Esophagus muscularis mucosa (tissue), 4 donors: ENCODE measurements around the gene PLEKHG4. TPM values are rescaled to one million over a fixed set of nuclear protein-coding genes. Genes with fewer than 3 reads are reported as not detected.

Experiments used
- DNase-seq: peaks from one replicate; pipeline ENCODE4 v3.0.0-alpha.2; 2017; ENCODE audit errors: extremely low spot score
- H3K27ac ChIP-seq, 4 donors: fragments of 200-600 bp; sonication (generic); replicated peaks in 1 of 4; 1 replicate in 3 of 4; 2 replicates in 1 of 4; pipeline ENCODE4 v1.5.1; 2016 to 2019; ENCODE audit warnings: mild to moderate bottlenecking in 1 of 4
- H3K27me3 ChIP-seq, 4 donors: fragments of 200-600 bp; sonication (generic); one replicate each; pipeline versions ENCODE4 v1.5.1 to v1.6.0; 2016 to 2019
- H3K36me3 ChIP-seq, 4 donors: fragments of 200-600 bp; sonication (generic); one replicate each; pipeline ENCODE4 v1.5.1; 2016 to 2019
- H3K4me1 ChIP-seq, 4 donors: fragments of 200-600 bp; sonication (generic); one replicate each; pipeline ENCODE4 v1.5.1; 2016 to 2019
- H3K4me3 ChIP-seq, 4 donors: fragments of 200-600 bp; sonication (generic); 1 replicate in 2 of 4; 2 replicates in 2 of 4; pipeline ENCODE4 v1.5.1; 2016 to 2019; ENCODE audit warnings: mild to moderate bottlenecking in 4 of 4, moderate library complexity in 1 of 4
- H3K9me3 ChIP-seq, 4 donors: fragments of 200-600 bp; sonication (generic); 1 replicate in 3 of 4; 2 replicates in 1 of 4; pipeline ENCODE4 v1.5.1; 2016 to 2019
- EP300 ChIP-seq: sonication (generic); formaldehyde crosslinking; IDR thresholded peaks from one replicate; pipeline ENCODE4 v1.6.1; 2017; ENCODE audit warnings: antibody characterized with exemption
- POLR2A ChIP-seq: fragments of 450-650 bp; IDR thresholded peaks from one replicate; pipeline ENCODE4 v1.6.1; 2017; ENCODE audit warnings: antibody characterized with exemption, moderate library complexity, mild to moderate bottlenecking, low read depth
- POLR2AphosphoS5 ChIP-seq, 2 donors: sonication (generic); formaldehyde crosslinking; IDR thresholded peaks; one replicate each; pipeline ENCODE4 v1.6.1; 2017; ENCODE audit warnings: antibody characterized with exemption in 2 of 2
- WGBS: methylation state at CpG from one replicate; pipeline ENCODE4 v1.1.5; 2018; 5-methylcytosine and 5-hydroxymethylcytosine counted together
- intact Hi-C: fragments of 100-400 bp; cut with DNase I; formaldehyde crosslinking; loops from one replicate; pipeline ENCODE4 v1.15.1; 2023
- total RNA-seq, 4 donors: library from RNA; depleted of rRNA; stranded (reverse); fragments of >200 nt; gene quantifications; one replicate each; pipeline versions ENCODE4 v1.1.0 to v1.2.1, GENCODE V29; 2016
- TF ChIP-seq, protein P1 (sequence below), 3 experiments: fragments of 200-600 bp in 2 of 3; fragments of 450-650 bp in 1 of 3; sonication (generic) in 2 of 3; IDR thresholded peaks; one replicate each; pipeline ENCODE4 v1.5.1; 2017 to 2019; ENCODE audit warnings: antibody characterized with exemption in 3 of 3, mild to moderate bottlenecking in 2 of 3, moderate library complexity in 1 of 3

Gene PLEKHG4
- total RNA-seq, 4 donors from 2014 or later = 3.0 to 8.7 (median 3.2) TPM

DNA sequence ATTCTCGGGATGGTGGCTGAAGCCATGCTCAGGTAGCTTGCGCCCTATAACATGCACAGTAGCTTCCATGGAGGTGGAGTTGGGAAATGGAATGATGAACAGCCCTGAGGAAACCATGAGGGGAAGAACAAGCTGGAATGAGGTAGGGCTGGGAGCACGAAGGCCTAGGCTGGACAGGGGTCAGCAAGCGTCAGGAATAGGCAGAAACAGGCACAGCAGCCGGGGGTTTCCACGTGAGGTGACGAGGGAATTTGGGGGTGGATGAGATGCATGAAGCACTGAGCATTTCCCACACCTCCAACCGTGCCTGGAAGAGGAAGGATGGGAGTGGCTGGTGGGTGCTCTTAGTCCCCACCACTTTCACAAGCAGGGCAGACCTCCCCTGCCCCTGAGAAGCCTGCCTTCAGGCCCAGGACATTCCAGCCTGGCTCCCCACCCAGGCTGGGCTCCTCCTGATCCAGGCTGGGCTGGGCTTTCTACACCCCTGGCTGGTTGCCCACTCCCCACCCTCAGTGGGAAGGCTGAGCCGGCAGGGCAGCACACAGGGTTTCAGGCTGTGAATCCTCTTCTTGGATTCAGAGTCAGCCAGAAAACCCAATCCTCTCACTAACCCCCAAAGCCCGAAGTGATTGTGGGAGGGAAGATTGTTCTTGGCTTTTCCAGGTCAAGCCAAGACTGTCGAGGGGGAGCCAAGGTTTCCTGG, 21.9 kb downstream of the PLEKHG4 start:
- TF ChIP-seq EP300 = no peak
- TF ChIP-seq, protein P1, sequence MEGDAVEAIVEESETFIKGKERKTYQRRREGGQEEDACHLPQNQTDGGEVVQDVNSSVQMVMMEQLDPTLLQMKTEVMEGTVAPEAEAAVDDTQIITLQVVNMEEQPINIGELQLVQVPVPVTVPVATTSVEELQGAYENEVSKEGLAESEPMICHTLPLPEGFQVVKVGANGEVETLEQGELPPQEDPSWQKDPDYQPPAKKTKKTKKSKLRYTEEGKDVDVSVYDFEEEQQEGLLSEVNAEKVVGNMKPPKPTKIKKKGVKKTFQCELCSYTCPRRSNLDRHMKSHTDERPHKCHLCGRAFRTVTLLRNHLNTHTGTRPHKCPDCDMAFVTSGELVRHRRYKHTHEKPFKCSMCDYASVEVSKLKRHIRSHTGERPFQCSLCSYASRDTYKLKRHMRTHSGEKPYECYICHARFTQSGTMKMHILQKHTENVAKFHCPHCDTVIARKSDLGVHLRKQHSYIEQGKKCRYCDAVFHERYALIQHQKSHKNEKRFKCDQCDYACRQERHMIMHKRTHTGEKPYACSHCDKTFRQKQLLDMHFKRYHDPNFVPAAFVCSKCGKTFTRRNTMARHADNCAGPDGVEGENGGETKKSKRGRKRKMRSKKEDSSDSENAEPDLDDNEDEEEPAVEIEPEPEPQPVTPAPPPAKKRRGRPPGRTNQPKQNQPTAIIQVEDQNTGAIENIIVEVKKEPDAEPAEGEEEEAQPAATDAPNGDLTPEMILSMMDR (IDR thresholded peaks at IDR 0.05) = no peak
- TF ChIP-seq POLR2A = no peak
- TF ChIP-seq POLR2AphosphoS5 (IDR thresholded peaks at IDR 0.05) = no peak

DNA sequence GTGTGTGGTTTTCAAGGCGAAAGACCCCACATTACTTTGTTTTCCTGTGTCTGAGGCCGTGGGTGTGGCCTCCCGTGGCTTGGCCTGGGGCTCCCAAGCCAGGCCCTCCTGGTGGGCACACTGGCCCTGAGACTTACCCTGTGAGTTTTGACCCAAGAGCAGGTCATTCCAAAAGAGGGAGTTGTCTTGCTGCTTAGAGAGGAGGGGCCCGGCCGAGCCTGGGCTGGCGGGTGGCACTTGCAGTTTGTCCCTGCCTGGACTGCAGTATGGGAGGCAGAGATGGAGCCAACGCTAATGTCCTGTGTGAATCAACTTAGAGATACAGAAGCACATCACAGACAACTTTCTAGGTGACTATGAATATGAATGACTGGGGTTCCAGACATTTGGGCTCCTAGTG, 22.7 kb downstream of the PLEKHG4 start:
- H3K36me3 ChIP-seq = no peaks in the 10 kb centered on the region
- WGBS = 85% methylated on average over 7 of the region's 7 CpGs
- no peaks in the 10 kb centered on the region for H3K9me3 ChIP-seq
- no peak for TF ChIP-seq EP300
- no peak for TF ChIP-seq POLR2A
- DNase-seq = no peak
- peaks cover 0 to 5% (median 0%) of the 10 kb centered on the region in 4 donors for H3K27me3 ChIP-seq
- peaks cover 0 to 13% (median 2%) of the 10 kb centered on the region in 4 donors for H3K4me1 ChIP-seq
- peak overlapping the region in 2 of 4 donors; percentile 31 to 48 for H3K27ac ChIP-seq
- intact Hi-C loops = no loop called here
- H3K4me3 ChIP-seq = no peak overlapping the region

More for the DNA sequence above, 21.9 kb downstream of the PLEKHG4 start:
- Histone ChIP-seq H3K4me3 (no peak overlapping the region), H3K27ac (peak overlapping the region in 3 of 4 donors; percentile 1 to 48 (median 31)), H3K4me1 (peaks cover 0 to 13% (median 2%) of the 10 kb centered on the region in 4 donors), H3K36me3 (no peaks in the 10 kb centered on the region), H3K27me3 (peaks cover 0 to 5% (median 0%) of the 10 kb centered on the region in 4 donors), H3K9me3 (no peaks in the 10 kb centered on the region)
- no peak for DNase-seq
- intact Hi-C loops = no loop called here
- 62% methylated on average over 8 of the region's 11 CpGs for WGBS

DNA sequence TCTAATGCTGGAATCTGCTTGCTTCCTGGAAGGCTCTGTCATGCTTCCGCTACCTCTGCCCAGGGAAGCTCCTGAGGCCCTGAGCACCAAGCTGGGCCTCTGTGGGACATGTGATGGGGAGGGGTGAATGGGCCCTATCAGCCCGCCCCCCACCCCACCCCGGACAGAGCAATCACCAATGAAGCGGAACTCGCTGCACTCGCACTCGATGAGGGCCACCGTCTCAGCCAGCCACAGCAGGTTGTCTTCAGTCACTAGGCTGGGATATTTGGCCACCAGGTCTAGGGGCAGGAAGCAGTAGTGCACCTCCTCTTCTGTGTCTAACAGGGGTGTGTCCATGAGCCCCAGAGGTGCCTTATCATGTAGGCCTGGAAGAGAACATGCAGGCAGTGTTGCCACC, 23.6 kb downstream of the PLEKHG4 start:
- TF ChIP-seq POLR2AphosphoS5 (IDR thresholded peaks at IDR 0.05) (no peak), EP300 (no peak), POLR2A (no peak)
- TF ChIP-seq, protein P1 (IDR thresholded peaks at IDR 0.05) = no peak
- DNase-seq = no peak
- Histone ChIP-seq H3K4me3 (no peak overlapping the region), H3K9me3 (no peaks in the 10 kb centered on the region), H3K36me3 (no peaks in the 10 kb centered on the region), H3K27ac (no peak overlapping the region), H3K27me3 (peaks cover 0 to 5% (median 0%) of the 10 kb centered on the region in 4 donors), H3K4me1 (peaks cover 0 to 13% (median 2%) of the 10 kb centered on the region in 4 donors)
- intact Hi-C loops = no loop called here
- WGBS = 100% methylated on average over 2 of the region's 8 CpGs

DNA sequence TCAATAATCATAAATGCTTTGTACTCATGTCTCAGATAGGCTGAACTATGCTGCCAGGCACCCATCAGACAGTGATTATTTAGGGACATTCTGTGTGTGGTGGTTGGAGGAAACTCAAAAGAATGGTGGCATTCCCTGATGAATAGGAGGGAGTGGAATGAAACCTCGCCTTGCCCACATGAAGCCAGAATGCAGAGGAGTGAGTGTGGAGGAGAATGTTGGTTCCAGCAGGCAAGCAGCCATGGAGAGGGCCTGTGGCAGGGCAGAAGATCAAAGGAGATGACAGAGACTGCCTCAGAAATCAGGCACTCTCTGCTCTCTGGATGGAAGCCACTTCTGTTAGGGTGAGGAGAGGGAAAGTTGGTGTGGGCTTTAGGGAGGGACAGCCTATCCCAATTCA, 24.7 kb downstream of the PLEKHG4 start:
- Histone ChIP-seq H3K4me3 (no peak overlapping the region), H3K4me1 (peaks cover 0 to 13% (median 2%) of the 10 kb centered on the region in 4 donors), H3K9me3 (no peaks in the 10 kb centered on the region), H3K27ac (no peak overlapping the region), H3K27me3 (peaks cover 0 to 2% (median 0%) of the 10 kb centered on the region in 4 donors), H3K36me3 (no peaks in the 10 kb centered on the region)
- WGBS = 74% methylated on average over 1 of the region's 1 CpG
- intact Hi-C loops = no loop called here
- no peak for DNase-seq
- TF ChIP-seq POLR2AphosphoS5 (IDR thresholded peaks at IDR 0.05) (no peak), EP300 (no peak), POLR2A (no peak)
- TF ChIP-seq, protein P1 (IDR thresholded peaks at IDR 0.05) = no peak

DNA sequence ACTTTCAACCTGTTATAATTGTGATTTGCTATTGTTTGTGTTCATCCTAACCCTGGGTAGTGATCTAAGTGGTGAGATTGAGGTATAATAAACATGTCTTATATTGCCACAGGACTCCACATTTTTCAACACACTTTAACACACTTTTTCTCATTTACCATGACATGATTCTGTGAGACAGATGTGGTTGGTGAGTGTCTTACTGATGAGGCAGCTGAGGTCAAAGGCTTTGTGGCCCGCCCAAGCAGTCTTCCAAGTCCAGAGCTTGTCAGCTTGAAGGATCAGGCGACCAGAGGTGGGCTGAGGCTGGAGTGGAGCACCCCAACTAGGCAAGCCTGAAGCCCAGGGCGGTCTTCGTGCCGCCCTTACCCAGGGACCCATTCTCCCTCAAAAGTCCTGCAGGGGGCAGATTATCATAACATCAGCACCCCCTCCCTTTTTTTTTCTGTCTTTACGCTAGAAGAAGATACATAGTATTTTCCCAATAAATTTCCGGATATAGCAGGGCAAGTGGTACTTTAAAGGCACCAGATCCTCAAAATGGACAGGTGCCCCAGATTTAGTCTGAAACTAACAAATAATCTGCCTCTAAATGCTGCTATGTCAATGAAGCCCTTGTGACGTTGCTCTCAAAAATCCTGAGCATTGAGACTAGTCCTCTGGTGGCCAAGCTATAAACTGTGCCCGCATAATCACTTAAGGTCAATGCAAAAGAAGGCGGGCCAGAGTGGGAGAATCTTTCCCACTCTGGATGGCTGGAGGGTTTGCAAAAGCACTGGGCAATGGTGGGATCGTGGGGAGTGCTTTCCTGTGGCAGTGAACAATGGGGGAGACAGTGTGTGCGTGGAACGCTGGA, 26.1 kb downstream of the PLEKHG4 start:
- Histone ChIP-seq H3K4me1 (peaks cover 0 to 13% (median 2%) of the 10 kb centered on the region in 4 donors), H3K27me3 (no peaks in the 10 kb centered on the region), H3K4me3 (no peak overlapping the region), H3K9me3 (no peaks in the 10 kb centered on the region), H3K27ac (no peak overlapping the region), H3K36me3 (no peaks in the 10 kb centered on the region)
- intact Hi-C loops = no loop called here
- TF ChIP-seq POLR2AphosphoS5 (IDR thresholded peaks at IDR 0.05) (no peak), EP300 (no peak), POLR2A (no peak)
- TF ChIP-seq, protein P1 (IDR thresholded peaks at IDR 0.05) = no peak
- 85% methylated on average over 13 of the region's 13 CpGs for WGBS
- DNase-seq = no peak
